Stomach smooth muscle (tissue), 2 donors: ENCODE measurements around the gene MUC6.

Source experiments
- H3K27ac ChIP-seq: one replicate; pipeline ENCODE4 v1.7.0; 2013; ENCODE audit warnings: mild to moderate bottlenecking, low read length, inconsistent platforms
- H3K27me3 ChIP-seq, 2 donors: one replicate each; pipeline ENCODE4 v1.7.0; 2013; ENCODE audit warnings: low read length in 2 of 2; ENCODE audit not compliant: insufficient read depth in 2 of 2, control insufficient read depth in 1 of 2
- H3K36me3 ChIP-seq, 2 donors: one replicate each; pipeline ENCODE4 v1.7.0; 2013; ENCODE audit warnings: low read length in 2 of 2; ENCODE audit not compliant: control insufficient read depth in 2 of 2, insufficient read depth in 2 of 2
- H3K4me1 ChIP-seq: one replicate; pipeline ENCODE4 v1.7.0; 2013; ENCODE audit warnings: low read length; ENCODE audit not compliant: control insufficient read depth, insufficient read depth
- H3K4me3 ChIP-seq, 2 donors: one replicate each; pipeline ENCODE4 v1.7.0; 2013; ENCODE audit warnings: low read length in 2 of 2
- H3K9ac ChIP-seq, 2 donors: one replicate each; pipeline ENCODE4 v1.7.0; 2013; ENCODE audit warnings: low read length in 2 of 2, mild to moderate bottlenecking in 1 of 2
- H3K9me3 ChIP-seq, 2 donors: one replicate each; pipeline ENCODE4 v1.7.0; 2013; ENCODE audit warnings: low read length in 2 of 2; ENCODE audit not compliant: control insufficient read depth in 2 of 2
- donor health status: healthy.
- donor health status: Pancreatic carcinoma.

Gene MUC6

DNA sequence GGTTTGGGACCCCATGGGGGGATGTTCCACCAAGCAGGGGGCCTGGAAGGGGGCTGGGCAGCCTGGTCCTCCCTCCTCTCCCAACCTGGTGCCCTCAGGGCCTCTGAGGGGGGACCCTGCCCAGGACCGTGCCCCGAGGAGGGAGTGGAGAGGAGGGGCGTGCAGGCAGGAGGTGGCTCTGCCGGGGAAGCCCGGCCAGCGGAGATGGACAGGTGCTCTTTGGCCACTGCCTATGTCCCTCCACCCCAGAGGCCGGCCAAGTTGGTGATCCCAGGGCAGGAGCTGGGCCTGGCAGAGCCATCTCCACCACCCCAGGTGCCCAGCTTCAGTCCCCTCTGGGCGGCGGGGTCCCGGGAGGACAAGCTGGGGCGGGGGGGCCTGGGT is 40.5 kb upstream of the MUC6 start:
- H3K27ac ChIP-seq: no peak overlapping the region
- no peak overlapping the region for H3K9ac ChIP-seq
- H3K27me3 ChIP-seq: peaks cover 7 to 8% of the 10 kb centered on the region in 2 donors
- H3K4me3 ChIP-seq: no peak overlapping the region
- H3K9me3 ChIP-seq: no peaks in the 10 kb centered on the region
- H3K36me3 ChIP-seq: no peaks in the 10 kb centered on the region
- no peaks in the 10 kb centered on the region for H3K4me1 ChIP-seq

DNA sequence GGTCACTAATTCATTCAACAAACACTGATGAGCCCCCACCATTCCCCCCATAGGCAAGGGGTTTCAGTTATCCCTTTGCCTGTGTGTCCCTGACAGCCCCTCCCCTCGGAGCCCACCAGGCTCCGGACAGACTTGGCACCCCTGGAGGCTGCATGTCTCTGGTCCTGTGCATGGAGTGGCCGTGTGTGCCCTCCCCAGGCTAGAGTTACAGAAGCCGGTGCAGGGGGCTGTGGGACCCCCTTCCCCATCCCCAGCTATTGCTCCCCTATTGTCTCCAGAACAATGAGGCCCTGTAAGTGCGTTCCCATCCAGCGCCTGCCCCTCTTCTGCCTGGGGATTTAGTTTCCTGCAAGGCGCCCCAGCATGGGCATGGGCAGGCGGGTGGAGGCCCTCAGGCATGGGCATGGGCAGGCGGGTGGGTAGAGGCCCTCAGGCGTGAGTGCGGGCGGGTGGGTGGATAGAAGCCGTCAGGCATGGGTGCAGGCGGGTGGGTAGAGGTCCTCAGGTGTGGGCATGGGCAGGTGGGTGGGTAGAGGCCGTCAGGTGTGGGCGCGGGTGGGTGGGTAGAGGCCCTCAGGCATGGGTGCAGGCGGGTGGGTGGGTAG is 39.6 kb upstream of the MUC6 start:
- Histone ChIP-seq H3K9ac (no peak overlapping the region), H3K4me1 (no peaks in the 10 kb centered on the region), H3K27ac (no peak overlapping the region), H3K27me3 (peaks cover 7 to 8% of the 10 kb centered on the region in 2 donors), H3K4me3 (no peak overlapping the region), H3K36me3 (no peaks in the 10 kb centered on the region), H3K9me3 (no peaks in the 10 kb centered on the region)

DNA sequence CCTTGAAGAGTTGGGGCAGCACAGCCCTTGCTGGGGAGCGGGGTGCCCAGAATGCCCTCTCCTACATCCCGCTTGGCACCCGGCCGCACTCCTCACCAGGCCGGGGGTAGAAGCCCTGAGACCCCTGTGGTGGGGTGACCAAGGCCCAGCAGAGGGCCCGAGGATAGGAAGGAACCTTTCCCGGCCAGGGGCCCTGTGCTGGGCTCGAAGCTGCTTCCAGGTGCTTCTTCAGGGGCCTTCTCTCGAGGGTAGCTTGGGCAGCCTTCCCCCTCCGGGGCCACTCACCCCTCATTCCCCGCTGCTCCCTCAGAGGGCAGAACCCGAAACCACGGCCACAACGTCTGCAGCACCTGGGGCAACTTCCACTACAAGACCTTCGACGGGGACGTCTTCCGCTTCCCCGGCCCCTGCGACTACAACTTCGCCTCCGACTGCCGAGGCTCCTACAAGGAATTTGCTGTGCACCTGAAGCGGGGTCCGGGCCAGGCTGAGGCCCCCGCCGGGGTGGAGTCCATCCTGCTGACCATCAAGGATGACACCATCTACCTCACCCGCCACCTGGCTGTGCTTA is 38.9 kb upstream of the MUC6 start:
- H3K4me3 ChIP-seq: no peak overlapping the region
- H3K4me1 ChIP-seq: no peaks in the 10 kb centered on the region
- no peak overlapping the region for H3K27ac ChIP-seq
- H3K9ac ChIP-seq: no peak overlapping the region
- H3K9me3 ChIP-seq: no peaks in the 10 kb centered on the region
- peaks cover 7 to 11% of the 10 kb centered on the region in 2 donors for H3K27me3 ChIP-seq
- H3K36me3 ChIP-seq: no peaks in the 10 kb centered on the region

DNA sequence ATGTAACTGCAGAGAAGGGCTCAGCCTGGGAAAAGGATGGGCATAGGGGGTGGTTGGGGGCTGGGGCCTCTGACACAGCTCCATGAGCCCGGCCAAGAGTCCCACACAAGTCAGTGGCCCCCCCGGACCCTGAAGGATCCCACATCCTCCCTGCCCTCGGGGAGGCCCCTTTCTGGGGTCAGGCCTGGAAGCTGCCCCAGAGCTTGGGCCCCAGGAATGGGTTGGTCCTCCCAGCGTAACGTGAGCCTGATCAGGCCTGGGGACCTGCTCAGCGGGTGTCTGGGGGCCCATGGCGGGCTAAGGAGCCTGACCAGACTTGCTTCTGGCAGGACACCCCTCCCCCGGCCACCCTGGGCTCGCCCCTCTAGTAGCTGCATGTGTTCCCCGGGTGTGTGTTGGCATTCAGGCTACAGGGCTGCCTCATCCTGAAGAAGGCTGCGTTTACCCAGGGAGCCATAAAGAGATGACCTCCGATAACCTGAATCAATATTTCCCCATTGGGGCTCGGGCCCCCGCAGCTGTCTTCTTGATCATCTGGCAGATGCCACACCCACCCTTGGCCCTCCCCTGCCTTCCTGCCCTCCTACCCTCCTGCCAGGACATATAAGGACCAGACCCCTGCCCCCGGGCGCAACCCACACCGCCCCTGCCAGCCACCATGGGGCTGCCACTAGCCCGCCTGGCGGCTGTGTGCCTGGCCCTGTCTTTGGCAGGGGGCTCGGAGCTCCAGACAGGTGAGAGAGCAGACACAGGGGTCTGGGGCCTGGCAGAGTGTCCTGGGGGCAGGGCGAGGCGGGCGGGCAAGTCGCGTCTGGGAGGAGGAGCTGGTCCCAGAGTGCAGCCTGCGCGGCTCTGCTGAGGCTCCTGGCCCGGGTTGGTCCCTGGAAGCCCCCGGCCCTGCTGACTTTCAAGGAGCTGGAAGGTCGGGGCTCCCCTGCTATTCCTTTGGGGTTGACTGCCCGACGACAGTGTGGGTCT is 38.0 kb upstream of the MUC6 start, which contains the start of gene MUC2:
MUC2 (plus strand) TSS at position 631 of the 978 bp plus-strand sequence.
- no peaks in the 10 kb centered on the region for H3K4me1 ChIP-seq
- H3K36me3 ChIP-seq: no peaks in the 10 kb centered on the region
- H3K9me3 ChIP-seq: no peaks in the 10 kb centered on the region
- no peak within 1 kb of the TSS for H3K4me3 ChIP-seq
- peaks cover 7 to 11% of the 10 kb centered on the region in 2 donors for H3K27me3 ChIP-seq
- H3K27ac ChIP-seq: no peak within 1 kb of the TSS
- H3K9ac ChIP-seq: no peak within 1 kb of the TSS

DNA sequence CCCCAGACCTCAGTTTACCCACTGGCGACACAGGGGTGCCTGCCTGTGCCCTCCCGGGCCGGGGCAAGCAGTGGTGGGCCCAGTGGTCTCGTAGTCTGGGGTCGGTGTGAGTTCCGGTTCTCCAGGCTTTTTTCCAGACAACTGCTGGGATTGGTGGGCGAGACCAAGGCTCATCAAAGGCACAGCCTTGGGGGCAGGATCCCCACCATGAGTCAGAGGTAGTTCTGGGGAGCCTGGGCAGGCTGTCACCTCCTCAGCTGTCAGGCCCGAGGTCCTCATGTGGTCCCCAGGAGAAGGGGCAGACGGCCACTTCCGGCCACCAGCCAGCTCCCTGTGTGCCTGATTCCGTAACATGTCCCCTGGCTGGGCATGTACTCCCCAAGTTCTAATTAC is 37.3 kb upstream of the MUC6 start:
- H3K9ac ChIP-seq: no peak overlapping the region
- H3K36me3 ChIP-seq: no peaks in the 10 kb centered on the region
- no peak overlapping the region for H3K27ac ChIP-seq
- H3K4me1 ChIP-seq: no peaks in the 10 kb centered on the region
- H3K4me3 ChIP-seq: no peak overlapping the region
- peaks cover 7 to 11% of the 10 kb centered on the region in 2 donors for H3K27me3 ChIP-seq
- no peaks in the 10 kb centered on the region for H3K9me3 ChIP-seq

DNA sequence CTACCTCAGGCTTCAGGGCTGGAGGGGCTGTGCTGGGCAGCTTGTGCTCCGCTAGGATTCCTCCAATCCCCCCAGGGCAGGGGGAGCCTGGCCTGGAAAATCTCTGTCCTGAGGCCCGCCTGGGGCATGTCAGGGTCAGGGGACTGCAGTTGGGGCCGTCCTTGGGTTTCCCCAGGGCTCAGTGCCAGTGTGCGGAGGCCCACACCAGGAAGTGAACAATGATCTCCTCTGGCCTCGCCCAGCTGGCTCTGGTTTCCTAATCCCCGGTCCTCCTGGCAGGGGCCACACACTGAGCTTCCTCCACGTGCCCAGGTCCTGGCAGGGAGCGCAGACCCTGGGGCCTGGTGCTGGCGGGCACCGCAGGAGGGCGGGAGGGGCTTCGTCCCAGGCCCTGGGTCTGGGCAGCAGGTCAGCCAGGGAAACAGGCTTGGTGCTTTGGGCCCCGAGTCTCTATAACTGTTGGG is 36.8 kb upstream of the MUC6 start:
- H3K9ac ChIP-seq: no peak overlapping the region
- H3K4me1 ChIP-seq: no peaks in the 10 kb centered on the region
- no peaks in the 10 kb centered on the region for H3K36me3 ChIP-seq
- H3K27me3 ChIP-seq: peaks cover 7 to 11% of the 10 kb centered on the region in 2 donors
- no peak overlapping the region for H3K27ac ChIP-seq
- H3K9me3 ChIP-seq: no peaks in the 10 kb centered on the region
- no peak overlapping the region for H3K4me3 ChIP-seq

DNA sequence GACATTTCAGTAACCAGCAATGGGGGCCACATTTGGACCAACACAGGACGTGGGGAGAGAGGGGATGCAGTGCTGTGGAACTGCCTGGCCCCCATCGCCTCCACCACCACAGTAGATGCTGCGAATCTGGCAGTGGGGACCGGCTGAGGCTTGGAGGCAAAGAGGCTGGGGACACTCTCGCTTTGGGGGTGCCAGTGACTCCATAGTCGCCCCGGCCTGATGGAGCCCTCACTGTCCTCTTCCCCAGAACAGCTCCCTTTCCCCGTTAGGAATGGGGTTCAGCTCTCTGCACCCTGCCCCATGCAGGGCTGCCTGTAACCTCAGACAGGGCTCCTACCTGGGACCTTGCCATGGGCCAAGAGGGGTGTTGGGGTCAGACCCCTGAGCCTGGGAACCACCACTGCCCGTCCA is 36.3 kb upstream of the MUC6 start:
- Histone ChIP-seq H3K4me1 (no peaks in the 10 kb centered on the region), H3K9me3 (no peaks in the 10 kb centered on the region), H3K27ac (no peak overlapping the region), H3K4me3 (no peak overlapping the region), H3K9ac (no peak overlapping the region), H3K27me3 (peaks cover 7 to 11% of the 10 kb centered on the region in 2 donors), H3K36me3 (no peaks in the 10 kb centered on the region)

DNA sequence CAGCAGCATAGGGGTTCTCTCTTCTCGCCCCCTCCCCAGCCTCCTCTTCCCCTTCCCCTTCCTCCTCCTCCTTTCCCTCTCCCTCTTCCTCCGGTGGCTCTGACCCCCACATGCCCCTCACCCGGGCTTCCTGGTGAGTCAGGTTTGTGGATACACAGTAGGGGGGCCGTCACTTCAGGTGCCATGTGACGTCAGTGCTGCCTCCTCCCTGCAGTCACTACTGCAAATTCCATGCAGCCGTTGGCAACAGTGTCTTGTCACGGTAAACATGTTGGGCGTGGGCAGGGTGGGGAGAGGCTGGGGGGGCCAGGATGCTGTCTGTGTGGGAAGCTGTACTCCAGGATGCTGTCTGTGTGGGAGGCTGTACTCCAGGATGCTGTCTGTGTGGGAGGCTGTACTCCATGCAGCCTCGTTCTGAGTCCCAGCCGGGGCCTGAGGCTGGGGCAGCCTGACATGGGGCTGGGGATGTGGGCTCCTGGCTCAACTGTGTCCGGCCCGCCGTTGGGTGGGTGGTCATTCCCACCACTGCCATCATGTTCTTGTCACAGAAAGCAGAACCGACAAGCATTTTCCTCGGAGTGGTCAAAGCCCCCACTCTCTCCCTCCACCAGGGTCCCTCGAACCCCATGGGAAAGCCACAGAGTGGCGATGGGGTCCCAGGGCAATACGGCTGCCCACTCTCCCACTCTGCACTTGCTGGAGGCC is 35.8 kb upstream of the MUC6 start:
- no peak overlapping the region for H3K27ac ChIP-seq
- H3K4me3 ChIP-seq: no peak overlapping the region
- H3K4me1 ChIP-seq: no peaks in the 10 kb centered on the region
- H3K9me3 ChIP-seq: no peaks in the 10 kb centered on the region
- no peaks in the 10 kb centered on the region for H3K36me3 ChIP-seq
- no peak overlapping the region for H3K9ac ChIP-seq
- peaks cover 5 to 11% of the 10 kb centered on the region in 2 donors for H3K27me3 ChIP-seq

DNA sequence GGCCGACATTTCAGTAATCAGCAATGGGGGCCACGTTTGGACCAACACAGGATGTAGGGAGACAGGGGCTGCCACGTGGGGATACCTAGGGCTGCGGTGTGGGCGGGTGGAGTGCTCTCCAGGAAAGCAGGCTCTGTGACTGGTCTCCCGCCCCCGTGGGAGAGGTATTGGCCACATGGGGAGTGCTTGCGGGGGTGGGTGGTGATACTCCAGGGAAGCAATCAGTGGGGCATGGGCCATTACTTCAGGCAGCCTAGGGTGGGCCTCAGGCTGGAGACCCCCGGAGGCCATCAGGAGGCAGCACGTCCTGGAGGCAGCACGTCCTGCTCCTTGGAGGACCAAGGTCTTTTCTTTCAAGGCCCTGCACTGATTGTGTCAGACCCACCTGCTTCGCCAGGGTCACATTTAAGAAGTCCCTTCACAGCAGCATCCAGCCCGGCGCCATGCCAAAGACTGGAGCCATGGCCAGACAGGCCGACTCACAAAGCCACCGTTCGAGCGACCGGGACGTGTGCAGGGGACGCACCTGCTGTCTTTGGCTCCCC is 35.1 kb upstream of the MUC6 start:
- no peaks in the 10 kb centered on the region for H3K9me3 ChIP-seq
- H3K4me3 ChIP-seq: no peak overlapping the region
- H3K27me3 ChIP-seq: peaks cover 5 to 11% of the 10 kb centered on the region in 2 donors
- no peaks in the 10 kb centered on the region for H3K36me3 ChIP-seq
- H3K9ac ChIP-seq: no peak overlapping the region
- H3K4me1 ChIP-seq: no peaks in the 10 kb centered on the region
- H3K27ac ChIP-seq: no peak overlapping the region
